ENCODE measurements around the gene ACTBL2.

Gene ACTBL2

GRCh38 chr5:57448287-57448686 lies 34.3 kb downstream of the ACTBL2 start:
- DNase-seq = no peak

- no peak for DNase-seq
Observed at GRCh38 chr5:57447658-57448057, 35.0 kb downstream of the ACTBL2 start.

GRCh38 chr5:57446966-57447365 lies 35.6 kb downstream of the ACTBL2 start:
- no peak for DNase-seq

- no peak for DNase-seq
Observed at GRCh38 chr5:57445705-57446037, 36.9 kb downstream of the ACTBL2 start.

- no peak for DNase-seq
Observed at GRCh38 chr5:57445006-57445704, 37.5 kb downstream of the ACTBL2 start.

- DNase-seq = no peak
Observed at GRCh38 chr5:57442080-57442839, 40.4 kb downstream of the ACTBL2 start.

GRCh38 chr5:57441557-57441956 lies 41.1 kb downstream of the ACTBL2 start:
- no peak for DNase-seq

- no peak for DNase-seq
Observed at GRCh38 chr5:57439601-57440000, 43.0 kb downstream of the ACTBL2 start.

GRCh38 chr5:57437976-57438805 lies 44.4 kb downstream of the ACTBL2 start:
- no peak for DNase-seq

GRCh38 chr5:57436586-57436985 lies 46.0 kb downstream of the ACTBL2 start:
- DNase-seq = no peak

GRCh38 chr5:57435701-57436134 lies 46.9 kb downstream of the ACTBL2 start:
- DNase-seq = no peak

GRCh38 chr5:57434683-57435082 lies 47.9 kb downstream of the ACTBL2 start:
- no peak for DNase-seq

GRCh38 chr5:57434227-57434640 lies 48.4 kb downstream of the ACTBL2 start:
- DNase-seq = no peak

GRCh38 chr5:57432876-57433275 lies 49.7 kb downstream of the ACTBL2 start:
- no peak for DNase-seq

- no peak for DNase-seq
Observed at GRCh38 chr5:57431759-57432158, 50.9 kb downstream of the ACTBL2 start.

Data from NCI-H146 (cell line).